CMK (cell line): ENCODE data around the gene LRRTM4.

Source experiments
- DNase-seq: peaks from one replicate; pipeline ENCODE4 v3.0.0-alpha.2; 2010; ENCODE audit warnings: low read depth

LRRTM4 gene

GRCh38 chr2:76985387-76986136, 536.6 kb downstream of the LRRTM4 start:
- no peak for DNase-seq

- DNase-seq: no peak
Observed at GRCh38 chr2:76984359-76984758, 537.8 kb downstream of the LRRTM4 start.

- DNase-seq: no peak
Observed at GRCh38 chr2:76980067-76980787, 541.9 kb downstream of the LRRTM4 start.

- no peak for DNase-seq
Observed at GRCh38 chr2:76977846-76978727, 544.1 kb downstream of the LRRTM4 start.

DNA sequence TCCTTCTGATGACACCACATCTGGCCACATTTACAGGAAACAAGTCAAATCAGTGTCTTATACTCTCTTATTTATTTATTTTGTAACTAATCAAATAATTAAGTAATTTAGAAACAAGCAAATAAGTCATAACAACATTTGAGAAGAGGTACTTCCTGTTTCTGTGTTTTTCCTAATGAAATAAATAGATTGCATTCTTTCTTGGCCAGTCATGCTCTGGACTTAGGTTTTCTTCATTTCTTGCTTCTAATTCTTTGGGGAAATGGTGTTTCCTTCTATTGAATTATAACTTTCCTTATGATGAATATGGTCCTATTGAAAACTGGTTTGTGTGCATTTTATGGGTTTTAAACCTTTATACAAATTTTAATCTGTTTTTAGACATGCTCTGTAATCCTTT, 546.4 kb downstream of the LRRTM4 start:
- DNase-seq: no peak

GRCh38 chr2:76973610-76974009, 548.6 kb downstream of the LRRTM4 start:
- no peak for DNase-seq

DNA sequence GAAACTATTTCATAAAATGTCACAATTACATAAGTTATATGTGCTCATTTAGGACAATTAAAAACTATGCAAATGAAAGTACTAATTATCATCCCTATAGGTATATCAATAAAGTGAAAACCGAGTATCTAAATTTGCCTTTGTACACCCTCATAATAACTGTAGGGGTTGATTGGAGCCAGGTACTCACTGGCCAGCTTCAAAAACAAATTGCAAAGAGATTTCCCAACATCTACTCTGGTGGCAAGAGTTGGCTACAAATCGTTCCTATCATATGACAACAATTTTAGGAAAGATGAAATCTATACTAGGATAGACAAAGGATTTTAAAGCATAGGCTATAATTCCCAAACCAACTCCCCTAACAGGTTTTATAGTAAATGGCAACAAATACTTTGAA, 556.4 kb downstream of the LRRTM4 start:
- no peak for DNase-seq

DNA sequence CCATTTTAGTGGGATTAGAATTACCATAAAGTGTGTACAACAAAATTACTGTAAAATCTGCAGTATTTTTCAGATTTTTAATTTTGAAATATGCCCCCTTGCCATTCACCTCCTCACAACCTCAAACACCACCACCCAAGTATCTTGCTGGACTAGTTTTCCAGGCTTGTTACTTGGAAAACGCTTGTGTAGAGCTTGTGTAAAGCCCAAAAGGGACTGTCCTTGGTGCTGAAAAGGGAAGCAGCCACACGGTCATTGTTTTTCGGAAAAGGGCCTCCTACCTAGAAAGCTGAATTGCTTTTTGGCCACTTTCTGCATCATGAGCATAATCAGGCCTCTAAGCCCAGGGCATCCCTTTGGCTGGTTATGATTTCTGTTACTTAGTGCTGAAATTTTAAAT, 563.4 kb downstream of the LRRTM4 start:
- no peak for DNase-seq

- peak; percentile 15 for DNase-seq
Observed at GRCh38 chr2:76953733-76954347, 568.3 kb downstream of the LRRTM4 start.

DNA sequence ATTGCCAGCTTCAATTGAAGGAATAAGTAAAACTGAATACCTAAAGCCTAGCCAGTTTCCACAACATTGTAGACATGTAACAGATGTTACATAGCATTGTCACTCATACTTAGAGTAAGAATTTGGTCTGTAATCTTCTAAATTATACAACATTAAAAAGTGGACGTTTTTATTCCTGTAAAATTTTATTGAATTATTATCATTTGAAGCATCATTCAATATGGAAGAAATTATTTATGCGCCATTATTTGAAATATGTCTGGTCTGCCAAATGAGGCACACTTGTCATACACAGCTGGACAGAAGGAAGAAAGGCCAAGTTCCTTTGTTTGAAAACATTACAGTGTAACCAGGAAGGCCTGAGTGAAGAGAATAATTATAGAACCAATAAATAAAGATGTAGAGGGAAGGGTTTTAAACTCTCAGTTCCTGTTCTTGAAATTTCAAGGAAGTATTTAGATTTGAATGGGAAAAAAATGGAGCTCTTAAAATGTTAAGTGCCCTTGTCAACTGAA, 575.5 kb downstream of the LRRTM4 start:
- DNase-seq: no peak

GRCh38 chr2:76940559-76940958, 581.6 kb downstream of the LRRTM4 start:
- no peak for DNase-seq

DNA sequence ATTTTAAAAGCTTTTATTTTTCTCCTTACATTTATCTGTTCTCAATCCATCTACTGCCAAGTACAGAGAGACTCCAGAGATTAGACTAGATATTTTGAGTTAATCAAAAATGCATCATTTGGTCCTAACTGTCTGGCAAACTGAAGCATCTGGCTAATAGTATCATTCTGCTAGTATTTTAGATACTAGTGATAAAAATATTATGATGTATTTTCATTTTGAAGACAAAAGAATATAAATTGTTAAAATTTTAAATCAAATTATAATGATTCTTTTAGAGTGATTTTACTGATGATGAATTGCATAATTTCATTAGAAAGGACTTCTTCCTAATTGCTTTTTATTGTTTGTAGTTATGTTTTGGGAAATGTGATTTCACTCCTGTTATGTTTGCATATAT, 584.0 kb downstream of the LRRTM4 start:
- no peak for DNase-seq

- no peak for DNase-seq
Observed at GRCh38 chr2:76932550-76932949, 589.6 kb downstream of the LRRTM4 start.

GRCh38 chr2:76930056-76930744, 592.0 kb downstream of the LRRTM4 start:
- no peak for DNase-seq

- DNase-seq: no peak
Observed at GRCh38 chr2:76928026-76928425, 594.1 kb downstream of the LRRTM4 start.

- DNase-seq: no peak
Observed at GRCh38 chr2:76921006-76921405, 601.2 kb downstream of the LRRTM4 start.

DNA sequence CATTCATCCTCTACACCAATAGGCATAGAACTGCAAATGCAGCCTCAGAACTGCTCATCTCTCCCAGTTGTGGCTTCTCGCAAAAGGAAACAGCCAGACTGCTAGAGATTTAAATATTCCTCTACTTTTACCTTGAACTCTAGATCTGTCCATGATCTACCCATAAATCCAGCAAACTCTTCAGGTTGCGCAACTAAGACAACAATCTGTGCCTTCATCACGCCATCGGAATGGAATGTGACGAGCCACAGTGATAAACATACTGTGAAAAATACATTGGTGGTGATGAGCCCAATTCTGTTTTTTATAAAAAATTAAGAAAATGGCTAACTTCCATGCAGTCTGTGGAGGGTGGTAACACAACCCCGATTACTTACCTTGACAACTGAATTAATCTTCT, 626.7 kb downstream of the LRRTM4 start:
- DNase-seq: no peak

GRCh38 chr2:76870581-76870980, 651.6 kb downstream of the LRRTM4 start:
- no peak for DNase-seq

GRCh38 chr2:76870011-76870410, 652.2 kb downstream of the LRRTM4 start:
- no peak for DNase-seq

DNA sequence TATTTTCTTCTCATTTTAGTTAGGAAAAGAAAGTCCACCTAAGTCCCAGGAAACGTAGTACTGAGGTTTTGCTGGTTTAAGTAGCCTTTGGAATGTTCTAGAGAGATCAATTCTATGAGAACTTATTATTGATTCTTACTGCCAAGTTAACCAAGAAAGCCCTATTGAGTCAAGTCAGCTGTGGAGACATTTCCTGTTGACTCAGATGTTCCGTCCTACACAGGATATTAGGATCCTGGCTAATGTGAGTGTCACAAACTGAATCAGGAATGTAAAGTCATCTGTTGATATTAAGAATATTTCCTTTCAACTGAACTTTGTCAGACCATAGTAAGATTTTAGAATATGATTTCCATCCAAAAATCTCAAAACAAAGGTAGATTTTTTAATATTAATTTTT, 654.3 kb downstream of the LRRTM4 start:
- DNase-seq: no peak

- DNase-seq: no peak
Observed at GRCh38 chr2:76866464-76866863, 655.7 kb downstream of the LRRTM4 start.
